Neuronal stem cell (in vitro differentiated cells): Measurements from ENCODE around the gene WWTR1.

Experiments
- DNase-seq: peaks from one replicate; pipeline ENCODE4 v3.0.0-alpha.2; 2013; ENCODE audit warnings: low spot score
- H2AFZ ChIP-seq: one replicate; pipeline ENCODE4 v1.6.1; 2013; ENCODE audit warnings: mild to moderate bottlenecking, low read length, inconsistent platforms
- H2AK5ac ChIP-seq: 2 replicates; pipeline ENCODE4 v1.6.1; 2013; ENCODE audit warnings: low read depth, mild to moderate bottlenecking, inconsistent platforms, low read length, moderate library complexity, mixed read lengths
- H2BK120ac ChIP-seq: 2 replicates; pipeline ENCODE4 v1.6.1; 2013; ENCODE audit warnings: low read depth, mild to moderate bottlenecking, inconsistent platforms, low read length, moderate library complexity, mixed read lengths
- H2BK12ac ChIP-seq: one replicate; pipeline ENCODE4 v1.6.1; 2013; ENCODE audit warnings: low read length, inconsistent platforms
- H2BK15ac ChIP-seq: 2 replicates; pipeline ENCODE4 v1.6.1; 2013; ENCODE audit warnings: mild to moderate bottlenecking, low read length, inconsistent platforms, mixed read lengths
- H2BK5ac ChIP-seq: one replicate; pipeline ENCODE4 v1.6.1; 2013; ENCODE audit warnings: inconsistent platforms, mild to moderate bottlenecking, low read length, moderate library complexity
- H3K14ac ChIP-seq: one replicate; pipeline ENCODE4 v1.6.1; 2013; ENCODE audit warnings: low read length, inconsistent platforms
- H3K18ac ChIP-seq: 2 replicates; pipeline ENCODE4 v1.6.1; 2013; ENCODE audit warnings: low read length, inconsistent platforms
- H3K23ac ChIP-seq: 2 replicates; pipeline ENCODE4 v1.6.1; 2013; ENCODE audit warnings: low read depth, mild to moderate bottlenecking, mixed read lengths, low read length, inconsistent platforms; ENCODE audit not compliant: poor library complexity
- H3K27ac ChIP-seq: replicated peaks from 3 replicates; pipeline ENCODE4 v1.5.1; 2013; ENCODE audit warnings: low read length, inconsistent platforms
- H3K27me3 ChIP-seq, 3 experiments: 2 replicates each; pipeline ENCODE4 v1.6.1; 2013; ENCODE audit warnings: low read length in 3 of 3, mild to moderate bottlenecking in 2 of 3, inconsistent platforms in 1 of 3, low read depth in 1 of 3, mixed read lengths in 1 of 3, moderate library complexity in 1 of 3; ENCODE audit not compliant: control insufficient read depth in 3 of 3, insufficient read depth in 3 of 3
- H3K36me3 ChIP-seq, 2 donors: replicated peaks in 1 of 2; 2 replicates each; pipeline ENCODE4 v1.6.1; 2013; ENCODE audit warnings: low read length in 2 of 2; ENCODE audit not compliant: control insufficient read depth in 2 of 2, insufficient read depth in 2 of 2
- H3K4ac ChIP-seq: 2 replicates; pipeline ENCODE4 v1.6.1; 2013; ENCODE audit warnings: inconsistent platforms, mild to moderate bottlenecking, low read length, moderate library complexity
- H3K4me1 ChIP-seq, 2 donors: 1 replicate in 1 of 2; 2 replicates in 1 of 2; pipeline ENCODE4 v1.6.1; 2013; ENCODE audit warnings: low read length in 2 of 2, low read depth in 1 of 2; ENCODE audit not compliant: control insufficient read depth in 2 of 2, insufficient read depth in 1 of 2
- H3K4me2 ChIP-seq: one replicate; pipeline ENCODE4 v1.6.1; 2013; ENCODE audit warnings: mild to moderate bottlenecking, low read length, inconsistent platforms; ENCODE audit not compliant: insufficient read depth, poor library complexity, severe bottlenecking
- H3K4me3 ChIP-seq, 2 donors: 2 replicates each; pipeline ENCODE4 v1.5.1; 2013; ENCODE audit warnings: low read length in 2 of 2, mild to moderate bottlenecking in 2 of 2, inconsistent platforms in 1 of 2, moderate library complexity in 1 of 2
- H3K79me1 ChIP-seq: one replicate; pipeline ENCODE4 v1.6.1; 2013; ENCODE audit warnings: low read depth, mild to moderate bottlenecking, inconsistent platforms, low read length, moderate library complexity
- H3K9ac ChIP-seq: one replicate; pipeline ENCODE4 v1.6.1; 2013; ENCODE audit warnings: mild to moderate bottlenecking, low read depth, low read length, inconsistent platforms; ENCODE audit not compliant: poor library complexity
- H3K9me3 ChIP-seq, 2 donors: replicated peaks in 1 of 2; 2 replicates each; pipeline versions ENCODE3 to v1.6.1; 2013; ENCODE audit warnings: low read length in 2 of 2, mild to moderate bottlenecking in 2 of 2, inconsistent platforms in 1 of 2, low read depth in 1 of 2, mixed read lengths in 1 of 2, moderate library complexity in 1 of 2; ENCODE audit not compliant: control insufficient read depth in 2 of 2, insufficient read depth in 1 of 2
- H4K8ac ChIP-seq: one replicate; pipeline ENCODE4 v1.6.1; 2013; ENCODE audit warnings: low read depth, mild to moderate bottlenecking, inconsistent platforms, low read length, moderate library complexity
- H4K91ac ChIP-seq: one replicate; pipeline ENCODE4 v1.6.1; 2013; ENCODE audit warnings: low read length, low read depth, mild to moderate bottlenecking, inconsistent platforms; ENCODE audit not compliant: poor library complexity
- WGBS, 2 donors: extraction: QIAGEN DNeasy Blood & Tissue Kit; methylation state at CpG; one replicate each; pipeline ENCODE4 v1.1.7; 2013; ENCODE audit warnings: missing lambda C conversion rate in 2 of 2, mixed read lengths in 1 of 2; ENCODE audit not compliant: insufficient read length in 2 of 2, insufficient replicate concordance in 1 of 2; ENCODE audit errors: extremely low coverage in 2 of 2; 5-methylcytosine and 5-hydroxymethylcytosine counted together

The WWTR1 gene

GRCh38 chr3:149486726-149487125, 171.1 kb downstream of the WWTR1 start:
- no peak overlapping the region for H4K91ac ChIP-seq
- H3K79me1 ChIP-seq = no peaks in the 10 kb centered on the region
- no peak overlapping the region for H2BK5ac ChIP-seq
- no peak overlapping the region for H3K14ac ChIP-seq
- peaks cover 0 to 3% (median 1%) of the 10 kb centered on the region in 3 experiments for H3K27me3 ChIP-seq
- H3K9ac ChIP-seq = no peak overlapping the region
- H2BK12ac ChIP-seq = no peak overlapping the region
- H2AK5ac ChIP-seq = no peak overlapping the region
- DNase-seq = no peak
- no peak overlapping the region for H4K8ac ChIP-seq
- no CpG with 5 or more reads among the region's 5 CpGs for WGBS, 2 donors
- H2BK120ac ChIP-seq = no peak overlapping the region
- no peak overlapping the region for H2AFZ ChIP-seq
- no peak overlapping the region for H3K4me2 ChIP-seq
- no peak overlapping the region for H3K27ac ChIP-seq
- no peaks in the 10 kb centered on the region for H3K36me3 ChIP-seq
- no peaks in the 10 kb centered on the region for H3K4me1 ChIP-seq
- H3K23ac ChIP-seq = no peak overlapping the region
- H2BK15ac ChIP-seq = no peak overlapping the region
- H3K4ac ChIP-seq = no peak overlapping the region
- no peak overlapping the region for H3K18ac ChIP-seq
- H3K4me3 ChIP-seq = no peak overlapping the region
- H3K9me3 ChIP-seq = peaks cover 0 to 1% of the 10 kb centered on the region in 2 donors

GRCh38 chr3:149481491-149481890, 176.3 kb downstream of the WWTR1 start:
- no peak overlapping the region for H3K27ac ChIP-seq
- DNase-seq = no peak
- H3K14ac ChIP-seq = no peak overlapping the region
- no peak overlapping the region for H3K4me2 ChIP-seq
- H2BK15ac ChIP-seq = no peak overlapping the region
- no peak overlapping the region for H3K4me3 ChIP-seq
- no peak overlapping the region for H4K8ac ChIP-seq
- H3K36me3 ChIP-seq = no peaks in the 10 kb centered on the region
- no peaks in the 10 kb centered on the region for H3K4me1 ChIP-seq
- no peak overlapping the region for H2BK5ac ChIP-seq
- H2BK12ac ChIP-seq = no peak overlapping the region
- H2BK120ac ChIP-seq = no peak overlapping the region
- no peaks in the 10 kb centered on the region for H3K79me1 ChIP-seq
- no peak overlapping the region for H2AK5ac ChIP-seq
- no CpG with 5 or more reads among the region's 2 CpGs for WGBS, 2 donors
- no peak overlapping the region for H2AFZ ChIP-seq
- H3K18ac ChIP-seq = no peak overlapping the region
- no peak overlapping the region for H3K4ac ChIP-seq
- no peak overlapping the region for H3K9ac ChIP-seq
- H3K23ac ChIP-seq = no peak overlapping the region
- no peaks in the 10 kb centered on the region for H3K9me3 ChIP-seq
- no peak overlapping the region for H4K91ac ChIP-seq
- no peaks in the 10 kb centered on the region for H3K27me3 ChIP-seq

GRCh38 chr3:149481056-149481455, 176.8 kb downstream of the WWTR1 start:
- Histone ChIP-seq H2AK5ac (no peak overlapping the region), H3K18ac (no peak overlapping the region), H2BK120ac (no peak overlapping the region), H3K9ac (no peak overlapping the region), H3K4me3 (no peak overlapping the region), H3K4me1 (no peaks in the 10 kb centered on the region), H3K4me2 (no peak overlapping the region), H3K14ac (no peak overlapping the region), H3K79me1 (no peaks in the 10 kb centered on the region), H2BK15ac (no peak overlapping the region), H3K27me3 (no peaks in the 10 kb centered on the region), H2BK12ac (no peak overlapping the region), H2AFZ (no peak overlapping the region), H3K36me3 (no peaks in the 10 kb centered on the region), H3K4ac (no peak overlapping the region), H3K23ac (no peak overlapping the region), H3K27ac (no peak overlapping the region), H2BK5ac (no peak overlapping the region), H3K9me3 (no peaks in the 10 kb centered on the region), H4K91ac (no peak overlapping the region), H4K8ac (no peak overlapping the region)
- no peak for DNase-seq
- no CpG with 5 or more reads among the region's 3 CpGs for WGBS, 2 donors

- WGBS, 2 donors = no CpG with 5 or more reads among the region's 15 CpGs
- H3K14ac ChIP-seq = no peak overlapping the region
- no peak overlapping the region for H3K4me2 ChIP-seq
- no peak overlapping the region for H2BK5ac ChIP-seq
- H2BK12ac ChIP-seq = no peak overlapping the region
- H3K4me3 ChIP-seq = no peak overlapping the region
- no peak overlapping the region for H4K91ac ChIP-seq
- H3K4ac ChIP-seq = no peak overlapping the region
- no peak overlapping the region for H2BK15ac ChIP-seq
- peak; percentile 63 for DNase-seq
- peak overlapping the region; percentile 57 for H2AFZ ChIP-seq
- no peak overlapping the region for H2AK5ac ChIP-seq
- no peak overlapping the region for H2BK120ac ChIP-seq
- H4K8ac ChIP-seq = no peak overlapping the region
- no peak overlapping the region for H3K9ac ChIP-seq
- H3K27ac ChIP-seq = no peak overlapping the region
- H3K36me3 ChIP-seq = no peaks in the 10 kb centered on the region
- no peaks in the 10 kb centered on the region for H3K9me3 ChIP-seq
- H3K18ac ChIP-seq = no peak overlapping the region
- no peaks in the 10 kb centered on the region for H3K4me1 ChIP-seq
- no peak overlapping the region for H3K23ac ChIP-seq
- no peaks in the 10 kb centered on the region for H3K27me3 ChIP-seq
- H3K79me1 ChIP-seq = no peaks in the 10 kb centered on the region
These were observed 177.4 kb downstream of the WWTR1 start for GRCh38 chr3:149480326-149481017.
